HepG2 (cell line): Measurements from ENCODE around the gene SRSF4. TPM values are rescaled to one million over a fixed set of nuclear protein-coding genes. Genes with fewer than 3 reads are reported as not detected.

Source experiments
- ATRX ChIP-seq: sonication (generic); formaldehyde crosslinking; IDR thresholded peaks from 2 replicates; pipeline ENCODE4 v1.4.0; 2020; ENCODE audit warnings: missing genetic modification reagents, borderline replicate concordance
- BORCS8-MEF2B ChIP-seq: sonication (generic); formaldehyde crosslinking; IDR thresholded peaks from 2 replicates; pipeline ENCODE4 v1.8.0; 2022; ENCODE audit warnings: mild to moderate bottlenecking, missing genetic modification reagents
- FOXA3 ChIP-seq: IDR thresholded peaks from 2 replicates; pipeline ENCODE4 v1.6.1; 2016; ENCODE audit warnings: missing genetic modification reagents, missing compliant biosample characterization
- HIC2 ChIP-seq: sonication (generic); formaldehyde crosslinking; IDR thresholded peaks from 2 replicates; pipeline ENCODE4 v1.9.0; 2022; ENCODE audit warnings: low read depth, missing genetic modification reagents
- HOXA7 ChIP-seq: sonication (generic); formaldehyde crosslinking; IDR thresholded peaks from 2 replicates; pipeline ENCODE4 v1.8.1; 2022; ENCODE audit warnings: mild to moderate bottlenecking, missing genetic modification reagents, moderate library complexity
- KLF6 ChIP-seq: IDR thresholded peaks from 2 replicates; pipeline ENCODE4 v1.8.0; 2016; ENCODE audit warnings: missing biosample characterization, missing genetic modification reagents
- MED13 ChIP-seq: sonication (generic); formaldehyde crosslinking; IDR thresholded peaks from 2 replicates; pipeline ENCODE4 v1.5.0; 2020; ENCODE audit warnings: missing genetic modification reagents
- RFXANK ChIP-seq: IDR thresholded peaks from 2 replicates; pipeline ENCODE4 v1.6.1; 2016
- SMAD3 ChIP-seq: sonication (generic); formaldehyde crosslinking; IDR thresholded peaks from 2 replicates; pipeline ENCODE4 v1.4.0; 2020; ENCODE audit warnings: missing genetic modification reagents
- STAT5B ChIP-seq: sonication (generic); formaldehyde crosslinking; IDR thresholded peaks from 2 replicates; pipeline ENCODE4 v1.4.0; 2020; ENCODE audit warnings: missing genetic modification reagents
- ZBTB38 ChIP-seq: sonication (generic); formaldehyde crosslinking; IDR thresholded peaks from 2 replicates; pipeline ENCODE4 v1.5.1; 2020; ENCODE audit warnings: mild to moderate bottlenecking, missing genetic modification reagents
- ZFX ChIP-seq: sonication (generic); formaldehyde crosslinking; IDR thresholded peaks from 2 replicates; pipeline ENCODE4 v1.4.0; 2020; ENCODE audit warnings: mild to moderate bottlenecking, low read depth, missing genetic modification reagents, moderate library complexity
- ZNF124 ChIP-seq: sonication (generic); formaldehyde crosslinking; IDR thresholded peaks from 2 replicates; pipeline ENCODE4 v1.4.0; 2020; ENCODE audit warnings: missing genetic modification reagents
- ZNF382 ChIP-seq: sonication (generic); formaldehyde crosslinking; IDR thresholded peaks from 2 replicates; pipeline ENCODE4 v1.5.0; 2020; ENCODE audit warnings: missing genetic modification reagents, mild to moderate bottlenecking, borderline replicate concordance
- ZNF572 ChIP-seq: sonication (generic); formaldehyde crosslinking; IDR thresholded peaks from 2 replicates; pipeline ENCODE4 v1.5.1; 2020; ENCODE audit warnings: mild to moderate bottlenecking, missing genetic modification reagents
- ZNF792 ChIP-seq: IDR thresholded peaks from 2 replicates; pipeline ENCODE4 v1.6.1; 2016
- polyA plus RNA-seq, 8 experiments: library from polyadenylated mRNA; depleted of rRNA in 3 of 8; stranded (reverse) in 7 of 8; unstranded in 1 of 8; fragments of >200 nt; fragmentation: Illumina TruSeq in 4 of 8; extraction: Trizol in 4 of 8; gene quantifications; 2 replicates each; pipeline versions ENCODE4 v1.2.1 to v1.2.3, GENCODE V29; 2011 to 2016; ENCODE audit warnings: low read depth in 4 of 8, missing spikeins in 1 of 8, mixed read lengths in 1 of 8; ENCODE audit not compliant: insufficient read depth in 1 of 8
- total RNA-seq, 5 experiments: library from RNA; depleted of rRNA; stranded (reverse); fragments of >200 nt; fragmentation: Illumina TruSeq; extraction: Trizol; gene quantifications; 2 replicates each; pipeline ENCODE4 v1.2.3, GENCODE V29; 2016; ENCODE audit warnings: low read depth in 1 of 5
- TF ChIP-seq, protein P1 (sequence below): IDR thresholded peaks from 2 replicates; pipeline ENCODE4 v1.4.0; 2020; ENCODE audit warnings: mild to moderate bottlenecking, missing genetic modification reagents
- TF ChIP-seq, protein P2 (sequence below): sonication (generic); formaldehyde crosslinking; IDR thresholded peaks from 2 replicates; pipeline ENCODE4 v1.4.0; 2020; ENCODE audit warnings: missing genetic modification reagents, borderline replicate concordance
- TF ChIP-seq, protein P3 (sequence below): sonication (generic); formaldehyde crosslinking; IDR thresholded peaks from 2 replicates; pipeline ENCODE4 v1.4.0; 2020; ENCODE audit warnings: missing genetic modification reagents

The SRSF4 gene
- total and polyA plus RNA-seq, 2 of the 13 experiments (the other 11 are each of a cell fraction or from before 2014, with no cell fraction given) = 37.7 to 50.9 TPM

- TF ChIP-seq, protein P1, sequence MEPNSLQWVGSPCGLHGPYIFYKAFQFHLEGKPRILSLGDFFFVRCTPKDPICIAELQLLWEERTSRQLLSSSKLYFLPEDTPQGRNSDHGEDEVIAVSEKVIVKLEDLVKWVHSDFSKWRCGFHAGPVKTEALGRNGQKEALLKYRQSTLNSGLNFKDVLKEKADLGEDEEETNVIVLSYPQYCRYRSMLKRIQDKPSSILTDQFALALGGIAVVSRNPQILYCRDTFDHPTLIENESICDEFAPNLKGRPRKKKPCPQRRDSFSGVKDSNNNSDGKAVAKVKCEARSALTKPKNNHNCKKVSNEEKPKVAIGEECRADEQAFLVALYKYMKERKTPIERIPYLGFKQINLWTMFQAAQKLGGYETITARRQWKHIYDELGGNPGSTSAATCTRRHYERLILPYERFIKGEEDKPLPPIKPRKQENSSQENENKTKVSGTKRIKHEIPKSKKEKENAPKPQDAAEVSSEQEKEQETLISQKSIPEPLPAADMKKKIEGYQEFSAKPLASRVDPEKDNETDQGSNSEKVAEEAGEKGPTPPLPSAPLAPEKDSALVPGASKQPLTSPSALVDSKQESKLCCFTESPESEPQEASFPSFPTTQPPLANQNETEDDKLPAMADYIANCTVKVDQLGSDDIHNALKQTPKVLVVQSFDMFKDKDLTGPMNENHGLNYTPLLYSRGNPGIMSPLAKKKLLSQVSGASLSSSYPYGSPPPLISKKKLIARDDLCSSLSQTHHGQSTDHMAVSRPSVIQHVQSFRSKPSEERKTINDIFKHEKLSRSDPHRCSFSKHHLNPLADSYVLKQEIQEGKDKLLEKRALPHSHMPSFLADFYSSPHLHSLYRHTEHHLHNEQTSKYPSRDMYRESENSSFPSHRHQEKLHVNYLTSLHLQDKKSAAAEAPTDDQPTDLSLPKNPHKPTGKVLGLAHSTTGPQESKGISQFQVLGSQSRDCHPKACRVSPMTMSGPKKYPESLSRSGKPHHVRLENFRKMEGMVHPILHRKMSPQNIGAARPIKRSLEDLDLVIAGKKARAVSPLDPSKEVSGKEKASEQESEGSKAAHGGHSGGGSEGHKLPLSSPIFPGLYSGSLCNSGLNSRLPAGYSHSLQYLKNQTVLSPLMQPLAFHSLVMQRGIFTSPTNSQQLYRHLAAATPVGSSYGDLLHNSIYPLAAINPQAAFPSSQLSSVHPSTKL = peak; percentile 33; the same call in 1 of the 2 replicates
- 0 out of 2 replicates have a peak, but pooled peaks have one; percentile 16 for TF ChIP-seq ZFX (CRISPR knock-in tag)
- TF ChIP-seq HIC2 = no peak
- TF ChIP-seq FOXA3 = 0 out of 2 replicates have a peak, but pooled peaks have one; percentile 14
- TF ChIP-seq, protein P2, sequence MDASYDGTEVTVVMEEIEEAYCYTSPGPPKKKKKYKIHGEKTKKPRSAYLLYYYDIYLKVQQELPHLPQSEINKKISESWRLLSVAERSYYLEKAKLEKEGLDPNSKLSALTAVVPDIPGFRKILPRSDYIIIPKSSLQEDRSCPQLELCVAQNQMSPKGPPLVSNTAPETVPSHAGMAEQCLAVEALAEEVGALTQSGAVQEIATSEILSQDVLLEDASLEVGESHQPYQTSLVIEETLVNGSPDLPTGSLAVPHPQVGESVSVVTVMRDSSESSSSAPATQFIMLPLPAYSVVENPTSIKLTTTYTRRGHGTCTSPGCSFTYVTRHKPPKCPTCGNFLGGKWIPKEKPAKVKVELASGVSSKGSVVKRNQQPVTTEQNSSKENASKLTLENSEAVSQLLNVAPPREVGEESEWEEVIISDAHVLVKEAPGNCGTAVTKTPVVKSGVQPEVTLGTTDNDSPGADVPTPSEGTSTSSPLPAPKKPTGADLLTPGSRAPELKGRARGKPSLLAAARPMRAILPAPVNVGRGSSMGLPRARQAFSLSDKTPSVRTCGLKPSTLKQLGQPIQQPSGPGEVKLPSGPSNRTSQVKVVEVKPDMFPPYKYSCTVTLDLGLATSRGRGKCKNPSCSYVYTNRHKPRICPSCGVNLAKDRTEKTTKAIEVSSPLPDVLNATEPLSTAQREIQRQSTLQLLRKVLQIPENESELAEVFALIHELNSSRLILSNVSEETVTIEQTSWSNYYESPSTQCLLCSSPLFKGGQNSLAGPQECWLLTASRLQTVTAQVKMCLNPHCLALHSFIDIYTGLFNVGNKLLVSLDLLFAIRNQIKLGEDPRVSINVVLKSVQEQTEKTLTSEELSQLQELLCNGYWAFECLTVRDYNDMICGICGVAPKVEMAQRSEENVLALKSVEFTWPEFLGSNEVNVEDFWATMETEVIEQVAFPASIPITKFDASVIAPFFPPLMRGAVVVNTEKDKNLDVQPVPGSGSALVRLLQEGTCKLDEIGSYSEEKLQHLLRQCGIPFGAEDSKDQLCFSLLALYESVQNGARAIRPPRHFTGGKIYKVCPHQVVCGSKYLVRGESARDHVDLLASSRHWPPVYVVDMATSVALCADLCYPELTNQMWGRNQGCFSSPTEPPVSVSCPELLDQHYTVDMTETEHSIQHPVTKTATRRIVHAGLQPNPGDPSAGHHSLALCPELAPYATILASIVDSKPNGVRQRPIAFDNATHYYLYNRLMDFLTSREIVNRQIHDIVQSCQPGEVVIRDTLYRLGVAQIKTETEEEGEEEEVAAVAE = peak; percentile 55; the same call in 1 of the 2 replicates
- no peak for TF ChIP-seq RFXANK (CRISPR knock-in tag)
- 0 out of 2 replicates have a peak, but pooled peaks have one; percentile 44 for TF ChIP-seq ZNF792
- TF ChIP-seq HOXA7 (CRISPR knock-in tag) = no peak
- no peak for TF ChIP-seq MED13
- no peak for TF ChIP-seq ATRX (CRISPR knock-in tag)
- no peak for TF ChIP-seq ZNF382 (CRISPR knock-in tag)
- TF ChIP-seq ZNF124 (CRISPR knock-in tag) = 0 out of 2 replicates have a peak, but pooled peaks have one; percentile 52
- TF ChIP-seq, protein P3, sequence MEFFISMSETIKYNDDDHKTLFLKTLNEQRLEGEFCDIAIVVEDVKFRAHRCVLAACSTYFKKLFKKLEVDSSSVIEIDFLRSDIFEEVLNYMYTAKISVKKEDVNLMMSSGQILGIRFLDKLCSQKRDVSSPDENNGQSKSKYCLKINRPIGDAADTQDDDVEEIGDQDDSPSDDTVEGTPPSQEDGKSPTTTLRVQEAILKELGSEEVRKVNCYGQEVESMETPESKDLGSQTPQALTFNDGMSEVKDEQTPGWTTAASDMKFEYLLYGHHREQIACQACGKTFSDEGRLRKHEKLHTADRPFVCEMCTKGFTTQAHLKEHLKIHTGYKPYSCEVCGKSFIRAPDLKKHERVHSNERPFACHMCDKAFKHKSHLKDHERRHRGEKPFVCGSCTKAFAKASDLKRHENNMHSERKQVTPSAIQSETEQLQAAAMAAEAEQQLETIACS (CRISPR knock-in tag) = no peak
- TF ChIP-seq KLF6 = no peak
- TF ChIP-seq SMAD3 (CRISPR knock-in tag) = 0 out of 2 replicates have a peak, but pooled peaks have one; percentile 40
- no peak for TF ChIP-seq ZNF572
- 0 out of 2 replicates have a peak, but pooled peaks have one; percentile 39 for TF ChIP-seq ZBTB38 (CRISPR knock-in tag)
- no peak for TF ChIP-seq STAT5B
- TF ChIP-seq BORCS8-MEF2B = no peak
These were observed 21.1 kb upstream of the SRSF4 start (continued) for GRCh38 chr1:29202584-29203340.
